Activated naive CD8-positive, alpha-beta T cell treated with anti-CD3 and anti-CD28 coated beads, Interleukin-2, amount 50 U/mL, for 24 hours (primary cell): ENCODE measurements around the gene MAGEB4.

Experiments
- ATAC-seq: fragments of 150-1000 bp; cut with Tn5 transposase; one replicate; pipeline ENCODE4 v1.10.0; 2021
- DNase-seq: peaks from one replicate; pipeline ENCODE4 v3.0.0; 2021
- H3K27ac Mint-ChIP-seq: one replicate; pipeline ENCODE4 v1.8.0; 2021; ENCODE audit warnings: mild to moderate bottlenecking, mixed read lengths
- H3K27me3 Mint-ChIP-seq: one replicate; pipeline ENCODE4 v1.8.0; 2021; ENCODE audit warnings: mixed read lengths
- H3K36me3 Mint-ChIP-seq: one replicate; pipeline ENCODE4 v1.8.0; 2021; ENCODE audit warnings: low read depth, mixed read lengths
- H3K4me1 Mint-ChIP-seq: one replicate; pipeline ENCODE4 v1.8.0; 2021; ENCODE audit warnings: mixed read lengths
- H3K4me3 Mint-ChIP-seq: one replicate; pipeline ENCODE4 v1.8.0; 2021; ENCODE audit warnings: mild to moderate bottlenecking, moderate library complexity, mixed read lengths
- H3K9me3 Mint-ChIP-seq: one replicate; pipeline ENCODE4 v1.8.0; 2021; ENCODE audit warnings: mixed read lengths

MAGEB4 gene

GRCh38 chrX:30261012-30261411, 19.2 kb downstream of the MAGEB4 start:
- no peaks in the 10 kb centered on the region for H3K36me3 Mint-ChIP-seq

GRCh38 chrX:30262763-30263162, 21.0 kb downstream of the MAGEB4 start:
- no peaks in the 10 kb centered on the region for H3K4me1 Mint-ChIP-seq
- no peak overlapping the region for H3K4me3 Mint-ChIP-seq
- no peaks in the 10 kb centered on the region for H3K27me3 Mint-ChIP-seq
- no peaks in the 10 kb centered on the region for H3K9me3 Mint-ChIP-seq
- no peaks in the 10 kb centered on the region for H3K36me3 Mint-ChIP-seq
- no peak overlapping the region for H3K27ac Mint-ChIP-seq
- no peak for ATAC-seq
- no peak for DNase-seq

More at GRCh38 chrX:30261012-30261411, 19.2 kb downstream of the MAGEB4 start:
- ATAC-seq (no peak), DNase-seq (no peak)
- Mint-ChIP-seq H3K4me3 (no peak overlapping the region), H3K9me3 (no peaks in the 10 kb centered on the region), H3K27me3 (no peaks in the 10 kb centered on the region), H3K4me1 (no peaks in the 10 kb centered on the region), H3K27ac (no peak overlapping the region)

GRCh38 chrX:30270639-30271038, 28.8 kb downstream of the MAGEB4 start:
- H3K9me3 Mint-ChIP-seq: no peaks in the 10 kb centered on the region
- ATAC-seq: no peak

GRCh38 chrX:30275498-30275897, 33.7 kb downstream of the MAGEB4 start:
- no peak for ATAC-seq
- Mint-ChIP-seq H3K27ac (no peak overlapping the region), H3K27me3 (no peaks in the 10 kb centered on the region), H3K4me3 (no peak overlapping the region), H3K9me3 (no peaks in the 10 kb centered on the region), H3K4me1 (no peaks in the 10 kb centered on the region), H3K36me3 (no peaks in the 10 kb centered on the region)
- DNase-seq: no peak

More at GRCh38 chrX:30270639-30271038, 28.8 kb downstream of the MAGEB4 start:
- Mint-ChIP-seq H3K4me1 (no peaks in the 10 kb centered on the region), H3K36me3 (no peaks in the 10 kb centered on the region), H3K27me3 (no peaks in the 10 kb centered on the region), H3K27ac (no peak overlapping the region), H3K4me3 (no peak overlapping the region)
- DNase-seq: no peak

GRCh38 chrX:30278365-30278764, 36.6 kb downstream of the MAGEB4 start:
- ATAC-seq: no peak
- no peaks in the 10 kb centered on the region for H3K27me3 Mint-ChIP-seq
- no peak for DNase-seq

GRCh38 chrX:30280428-30280827, 38.6 kb downstream of the MAGEB4 start:
- no peaks in the 10 kb centered on the region for H3K27me3 Mint-ChIP-seq
- no peak for DNase-seq
- ATAC-seq: no peak
- no peaks in the 10 kb centered on the region for H3K9me3 Mint-ChIP-seq
- H3K4me3 Mint-ChIP-seq: no peak overlapping the region
- no peak overlapping the region for H3K27ac Mint-ChIP-seq
- peaks cover 3% of the 10 kb centered on the region for H3K4me1 Mint-ChIP-seq
- no peaks in the 10 kb centered on the region for H3K36me3 Mint-ChIP-seq

More at GRCh38 chrX:30278365-30278764, 36.6 kb downstream of the MAGEB4 start:
- Mint-ChIP-seq H3K27ac (no peak overlapping the region), H3K4me1 (no peaks in the 10 kb centered on the region), H3K9me3 (no peaks in the 10 kb centered on the region), H3K36me3 (no peaks in the 10 kb centered on the region), H3K4me3 (no peak overlapping the region)

GRCh38 chrX:30282527-30282926, 40.7 kb downstream of the MAGEB4 start:
- no peak overlapping the region for H3K27ac Mint-ChIP-seq
- ATAC-seq (no peak), DNase-seq (no peak)
- no peaks in the 10 kb centered on the region for H3K9me3 Mint-ChIP-seq
- no peak overlapping the region for H3K4me3 Mint-ChIP-seq
- peaks cover 3% of the 10 kb centered on the region for H3K4me1 Mint-ChIP-seq
- H3K27me3 Mint-ChIP-seq: no peaks in the 10 kb centered on the region
- H3K36me3 Mint-ChIP-seq: no peaks in the 10 kb centered on the region

GRCh38 chrX:30283456-30284200, 41.8 kb downstream of the MAGEB4 start:
- DNase-seq: no peak
- Mint-ChIP-seq H3K9me3 (no peaks in the 10 kb centered on the region), H3K4me3 (no peak overlapping the region), H3K36me3 (no peaks in the 10 kb centered on the region), H3K27ac (no peak overlapping the region), H3K27me3 (no peaks in the 10 kb centered on the region), H3K4me1 (peaks cover 3% of the 10 kb centered on the region)
- ATAC-seq: no peak
